Smooth muscle cell (in vitro differentiated cells): ENCODE data around the gene ZNF174. TPM values are rescaled to one million over a fixed set of nuclear protein-coding genes. Genes with fewer than 3 reads are reported as not detected.

ENCODE experiments used
- DNase-seq: peaks from one replicate; lab custom pipeline; 2025; ENCODE audit not compliant: unreplicated experiment; lab: John Stamatoyannopoulos, UW
- H2AFZ ChIP-seq: fragments of 200-600 bp; sonication (generic); 2 replicates; pipeline ENCODE4 v1.6.0; 2016; ENCODE audit warnings: antibody characterized with exemption, low read depth, mild to moderate bottlenecking
- H3F3A ChIP-seq: fragments of 200-600 bp; sonication (generic); 2 replicates; pipeline ENCODE4 v1.6.0; 2017; ENCODE audit warnings: antibody characterized with exemption, low read depth
- H3K27ac ChIP-seq: fragments of 200-600 bp; sonication (generic); 2 replicates; pipeline ENCODE4 v1.5.1; 2016; ENCODE audit warnings: low read depth, mild to moderate bottlenecking
- H3K27me3 ChIP-seq: fragments of 200-600 bp; sonication (generic); 2 replicates; pipeline ENCODE4 v1.6.1; 2016; ENCODE audit warnings: low read depth, mild to moderate bottlenecking
- H3K36me3 ChIP-seq: fragments of 200-600 bp; sonication (generic); 2 replicates; pipeline ENCODE4 v1.5.1; 2016; ENCODE audit warnings: low read depth
- H3K4me1 ChIP-seq: fragments of 200-600 bp; sonication (generic); 2 replicates; pipeline ENCODE4 v1.5.1; 2016; ENCODE audit warnings: low read depth
- H3K4me2 ChIP-seq: fragments of 200-600 bp; sonication (generic); 2 replicates; pipeline ENCODE4 v1.6.0; 2016; ENCODE audit warnings: mild to moderate bottlenecking
- H3K4me3 ChIP-seq: fragments of 200-600 bp; sonication (generic); 2 replicates; pipeline ENCODE4 v1.5.1; 2016; ENCODE audit warnings: mild to moderate bottlenecking
- H3K79me2 ChIP-seq: fragments of 200-600 bp; sonication (generic); 2 replicates; pipeline ENCODE4 v1.6.0; 2016; ENCODE audit warnings: low read depth, mild to moderate bottlenecking
- H3K9ac ChIP-seq: fragments of 200-600 bp; sonication (generic); 2 replicates; pipeline ENCODE4 v1.6.0; 2016; ENCODE audit warnings: low read depth
- H3K9me3 ChIP-seq: fragments of 200-600 bp; sonication (generic); replicated peaks from 2 replicates; pipeline ENCODE4 v1.5.1; 2016; ENCODE audit warnings: low read depth
- H4K20me1 ChIP-seq: fragments of 200-600 bp; sonication (generic); 2 replicates; pipeline ENCODE4 v1.6.0; 2016; ENCODE audit warnings: low read depth
- WGBS: methylation state at CpG from one replicate; pipeline ENCODE4 v1.1.7; 2016; ENCODE audit warnings: low lambda C conversion rate; 5-methylcytosine and 5-hydroxymethylcytosine counted together
- polyA plus RNA-seq: library from polyadenylated mRNA; unstranded; fragments of >200 nt; fragmentation: Nextera tagmentation; extraction: Ambion mirVana; gene quantifications from 2 replicates; pipeline ENCODE4 v1.2.1, GENCODE V29; 2016
- total RNA-seq: library from RNA; depleted of rRNA; stranded (reverse); fragments of >200 nt; gene quantifications from 2 replicates; pipeline ENCODE4 v1.2.3, GENCODE V29; 2014
- TF ChIP-seq, protein P1 (sequence below): fragments of 200-600 bp; sonication (generic); IDR thresholded peaks from 2 replicates; pipeline ENCODE4 v1.5.1; 2017; ENCODE audit warnings: borderline replicate concordance, mild to moderate bottlenecking, antibody characterized with exemption; ENCODE audit not compliant: insufficient read depth, poor library complexity, severe bottlenecking

ZNF174 gene
- 8.0 and 10.4 TPM in 2 replicates for total RNA-seq
- 6.8 and 8.3 TPM in 2 replicates for polyA plus RNA-seq

DNA sequence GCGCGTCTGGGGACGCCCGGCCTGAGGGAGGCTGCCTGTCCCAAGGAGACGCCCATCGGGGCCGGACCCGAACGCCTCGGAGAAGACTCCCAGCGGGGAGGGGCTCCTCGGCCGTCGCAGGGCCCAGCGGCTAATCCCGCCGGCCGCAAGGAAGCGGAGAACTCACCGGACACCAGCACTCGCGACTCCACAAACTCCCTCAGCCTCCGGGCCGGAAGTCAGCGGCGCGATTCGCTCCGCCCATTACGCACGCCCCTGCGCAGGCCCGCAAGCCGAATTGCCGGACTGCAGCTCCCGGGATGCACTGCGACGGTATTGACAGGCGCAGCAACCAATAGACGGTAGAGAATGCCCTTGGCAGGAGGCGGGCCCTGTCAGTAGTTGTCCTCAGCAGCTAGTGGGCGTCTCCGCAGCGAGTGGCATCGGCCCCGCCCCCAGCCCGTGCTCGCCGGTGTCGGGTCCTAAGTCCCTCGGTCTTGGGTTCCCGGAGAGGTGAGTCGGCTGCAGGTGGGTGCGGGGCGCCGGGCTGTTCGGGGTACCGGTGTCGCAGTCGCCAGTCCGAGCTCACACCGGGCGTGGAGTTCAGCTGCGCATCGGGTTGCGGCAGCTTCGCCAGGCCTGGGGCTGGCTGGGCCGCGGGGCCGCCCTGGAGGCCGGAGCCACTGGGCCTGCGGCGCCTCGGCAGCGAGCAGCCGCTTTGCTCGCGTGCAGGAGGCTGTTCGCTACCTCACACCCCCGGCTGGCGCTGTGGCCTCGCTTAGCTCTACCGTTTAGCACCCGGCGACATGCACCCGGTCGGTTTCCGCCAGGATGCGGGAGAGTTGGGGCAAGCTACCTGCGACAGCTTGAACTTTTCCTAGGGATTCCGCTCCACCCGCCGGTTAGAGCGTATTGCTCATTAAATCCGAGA is at the start of gene ZNF174, which contains the start of gene ZSCAN32:
TSS of gene ZNF174 (plus strand) at position 437 of the 910 bp plus-strand sequence. CDS start 790 bp downstream, outside the sequence.
TSS of gene ZSCAN32 (minus strand) at position 226 of the 910 bp plus-strand sequence. CDS start 3,447 bp downstream, outside the sequence.
- TF ChIP-seq, protein P1, sequence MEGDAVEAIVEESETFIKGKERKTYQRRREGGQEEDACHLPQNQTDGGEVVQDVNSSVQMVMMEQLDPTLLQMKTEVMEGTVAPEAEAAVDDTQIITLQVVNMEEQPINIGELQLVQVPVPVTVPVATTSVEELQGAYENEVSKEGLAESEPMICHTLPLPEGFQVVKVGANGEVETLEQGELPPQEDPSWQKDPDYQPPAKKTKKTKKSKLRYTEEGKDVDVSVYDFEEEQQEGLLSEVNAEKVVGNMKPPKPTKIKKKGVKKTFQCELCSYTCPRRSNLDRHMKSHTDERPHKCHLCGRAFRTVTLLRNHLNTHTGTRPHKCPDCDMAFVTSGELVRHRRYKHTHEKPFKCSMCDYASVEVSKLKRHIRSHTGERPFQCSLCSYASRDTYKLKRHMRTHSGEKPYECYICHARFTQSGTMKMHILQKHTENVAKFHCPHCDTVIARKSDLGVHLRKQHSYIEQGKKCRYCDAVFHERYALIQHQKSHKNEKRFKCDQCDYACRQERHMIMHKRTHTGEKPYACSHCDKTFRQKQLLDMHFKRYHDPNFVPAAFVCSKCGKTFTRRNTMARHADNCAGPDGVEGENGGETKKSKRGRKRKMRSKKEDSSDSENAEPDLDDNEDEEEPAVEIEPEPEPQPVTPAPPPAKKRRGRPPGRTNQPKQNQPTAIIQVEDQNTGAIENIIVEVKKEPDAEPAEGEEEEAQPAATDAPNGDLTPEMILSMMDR = no peak
- Histone ChIP-seq H3K9ac (peak within 1 kb of the TSS; percentile 85), H3F3A (no peaks in the 10 kb centered on the region), H4K20me1 (no peaks in the 10 kb centered on the region), H3K4me2 (peak within 1 kb of the TSS; percentile 93), H3K27ac (peak within 1 kb of the TSS; percentile 54), H3K4me3 (peak within 1 kb of the TSS; percentile 79), H3K27me3 (no peaks in the 10 kb centered on the region), H3K79me2 (peaks cover 47% of the 10 kb centered on the region), H2AFZ (peak within 1 kb of the TSS; percentile 86), H3K4me1 (peaks cover 11% of the 10 kb centered on the region), H3K9me3 (peaks cover 21% of the 10 kb centered on the region), H3K36me3 (peaks cover 39% of the 10 kb centered on the region)
- under 1% methylated on average over 82 of the region's 95 CpGs for WGBS
- DNase-seq = peak; percentile 87

DNA sequence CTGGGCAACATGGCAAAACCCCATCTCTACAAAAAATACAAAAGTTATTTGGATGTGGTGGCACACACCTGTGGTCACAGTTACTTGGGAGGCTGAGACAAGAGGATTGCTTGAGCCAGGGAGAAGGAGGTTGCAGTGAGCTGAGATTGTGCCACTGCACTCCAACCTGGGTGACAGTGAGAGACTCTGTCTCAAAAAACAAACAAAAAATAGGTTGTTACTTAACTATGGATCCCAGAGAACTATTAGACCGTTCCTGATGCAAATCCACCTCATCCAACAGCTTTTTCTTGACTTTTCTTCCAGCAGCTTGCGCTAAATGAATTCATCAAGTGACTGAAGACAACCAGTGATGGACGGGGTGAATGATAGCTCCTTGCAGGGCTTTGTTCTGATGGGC is 45.4 kb upstream of the ZNF174 start, which contains the start of gene OR2C1:
TSS of gene OR2C1 (plus strand) at position 301 of the 400 bp plus-strand sequence. CDS start at position 353, 52 bp downstream.
- Histone ChIP-seq H3F3A (no peaks in the 10 kb centered on the region), H3K9me3 (no peaks in the 10 kb centered on the region), H3K4me3 (no peak within 1 kb of the TSS), H3K4me2 (no peak within 1 kb of the TSS), H4K20me1 (no peaks in the 10 kb centered on the region), H3K4me1 (no peaks in the 10 kb centered on the region), H3K9ac (no peak within 1 kb of the TSS), H2AFZ (no peak within 1 kb of the TSS), H3K79me2 (no peaks in the 10 kb centered on the region), H3K27ac (no peak within 1 kb of the TSS), H3K36me3 (no peaks in the 10 kb centered on the region), H3K27me3 (no peaks in the 10 kb centered on the region)
- 83% methylated on average over 3 of the region's 3 CpGs for WGBS
- TF ChIP-seq, protein P1 = no peak
- no peak for DNase-seq

DNA sequence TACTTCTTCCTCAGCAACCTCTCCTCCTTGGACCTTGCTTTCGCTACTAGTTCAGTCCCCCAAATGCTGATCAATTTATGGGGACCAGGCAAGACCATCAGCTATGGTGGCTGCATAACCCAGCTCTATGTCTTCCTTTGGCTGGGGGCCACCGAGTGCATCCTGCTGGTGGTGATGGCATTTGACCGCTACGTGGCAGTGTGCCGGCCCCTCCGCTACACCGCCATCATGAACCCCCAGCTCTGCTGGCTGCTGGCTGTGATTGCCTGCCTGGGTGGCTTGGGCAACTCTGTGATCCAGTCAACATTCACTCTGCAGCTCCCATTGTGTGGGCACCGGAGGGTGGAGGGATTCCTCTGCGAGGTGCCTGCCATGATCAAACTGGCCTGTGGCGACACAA is 44.9 kb upstream of the ZNF174 start:
- Histone ChIP-seq H3K4me2 (no peak overlapping the region), H3K27ac (no peak overlapping the region), H3K27me3 (no peaks in the 10 kb centered on the region), H3K79me2 (no peaks in the 10 kb centered on the region), H4K20me1 (no peaks in the 10 kb centered on the region), H3F3A (no peaks in the 10 kb centered on the region), H3K9me3 (no peaks in the 10 kb centered on the region), H3K36me3 (no peaks in the 10 kb centered on the region), H3K4me3 (no peak overlapping the region), H2AFZ (no peak overlapping the region), H3K9ac (no peak overlapping the region), H3K4me1 (no peaks in the 10 kb centered on the region)
- TF ChIP-seq, protein P1 = no peak
- 89% methylated on average over 10 of the region's 10 CpGs for WGBS
- DNase-seq = no peak
